ENCODE results near the gene RNU11.

The RNU11 gene

GRCh38 chr1:28648474-28649198 lies at the start of gene RNU11:
TSS of gene RNU11 (plus strand) at chr1:28648600.
- DNase-seq (ENCODE audit: low spot score in 2 of 2) (peak; percentile 89 to 95), ATAC-seq (ENCODE audit: low read depth) (peak; percentile 69)
- H3K4me1 Mint-ChIP-seq: peaks cover 19% of the 10 kb centered on the region
- no peaks in the 10 kb centered on the region for H3K36me3 Mint-ChIP-seq
- H3K27ac Mint-ChIP-seq: peak within 1 kb of the TSS; percentile 100
- H3K27me3 Mint-ChIP-seq: no peaks in the 10 kb centered on the region
- no peaks in the 10 kb centered on the region for H3K9me3 Mint-ChIP-seq
- H3K4me3 Mint-ChIP-seq: peak within 1 kb of the TSS; percentile 90

GRCh38 chr1:28601696-28602095 lies 46.7 kb upstream of the RNU11 start:
- no peak overlapping the region for H3K27ac Mint-ChIP-seq
- no peak for DNase-seq (ENCODE audit: low spot score in 2 of 2)

DNA sequence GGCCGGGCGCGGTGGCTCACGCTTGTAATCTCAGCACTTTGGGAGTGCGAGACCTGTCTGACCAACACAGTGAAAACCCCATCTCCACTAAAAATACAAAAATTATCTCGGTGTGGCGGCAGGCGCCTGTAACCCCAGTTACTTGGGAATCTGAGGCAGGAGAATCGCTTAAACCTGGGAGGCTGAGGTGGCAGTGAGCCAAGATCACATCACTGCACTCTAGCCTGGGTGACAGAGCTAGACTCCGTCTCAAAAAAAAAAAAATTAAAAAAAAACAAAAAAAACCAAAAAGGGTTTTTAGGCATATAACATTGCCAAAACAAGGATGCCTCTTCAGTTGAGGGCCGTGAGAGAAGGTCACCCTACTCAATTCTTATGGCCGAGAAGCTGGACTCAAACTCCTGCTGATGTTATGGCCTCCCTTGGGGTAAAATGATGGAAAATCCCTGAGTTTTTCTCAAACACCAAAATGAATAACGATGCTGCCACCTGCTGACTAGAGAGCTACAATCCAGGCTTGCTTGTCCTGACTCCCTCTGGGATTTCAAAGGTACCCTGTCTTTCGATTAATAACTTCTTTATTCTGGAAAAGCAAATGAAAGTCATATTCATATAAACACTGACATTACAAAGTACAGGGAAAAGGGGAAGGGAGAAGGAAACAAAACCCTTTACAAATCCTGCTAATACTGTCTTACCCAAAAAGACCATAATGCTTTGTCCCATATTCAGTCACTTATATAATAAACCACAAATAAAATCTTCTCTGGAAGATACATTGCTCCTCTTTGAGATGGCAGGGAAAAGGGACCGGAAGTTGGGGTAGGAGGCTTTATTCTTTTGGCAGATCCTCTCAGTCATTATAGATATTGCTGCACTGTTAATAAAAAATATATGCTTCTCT lies 45.6 kb upstream of the RNU11 start:
- H3K36me3 Mint-ChIP-seq: peaks cover 9% of the 10 kb centered on the region
- ATAC-seq (ENCODE audit: low read depth): peak; percentile 39
- no peak overlapping the region for H3K4me3 Mint-ChIP-seq
- DNase-seq (ENCODE audit: low spot score in 2 of 2): peak in 1 of 2 donors; percentile 14
- no peak overlapping the region for H3K27ac Mint-ChIP-seq
- H3K4me1 Mint-ChIP-seq: no peaks in the 10 kb centered on the region
- no peaks in the 10 kb centered on the region for H3K27me3 Mint-ChIP-seq
- no peaks in the 10 kb centered on the region for H3K9me3 Mint-ChIP-seq

More at GRCh38 chr1:28601696-28602095, 46.7 kb upstream of the RNU11 start:
- Mint-ChIP-seq H3K4me3 (no peak overlapping the region), H3K4me1 (no peaks in the 10 kb centered on the region), H3K27me3 (no peaks in the 10 kb centered on the region), H3K36me3 (peaks cover 9% of the 10 kb centered on the region), H3K9me3 (no peaks in the 10 kb centered on the region)
- no peak for ATAC-seq (ENCODE audit: low read depth)

- no peak overlapping the region for H3K4me3 Mint-ChIP-seq
- H3K27me3 Mint-ChIP-seq: no peaks in the 10 kb centered on the region
- no peaks in the 10 kb centered on the region for H3K4me1 Mint-ChIP-seq
- no peak for DNase-seq (ENCODE audit: low spot score in 2 of 2)
- H3K36me3 Mint-ChIP-seq: peaks cover 7% of the 10 kb centered on the region
- H3K9me3 Mint-ChIP-seq: no peaks in the 10 kb centered on the region
- ATAC-seq (ENCODE audit: low read depth): no peak
- no peak overlapping the region for H3K27ac Mint-ChIP-seq
Observed at GRCh38 chr1:28604411-28604810, 44.0 kb upstream of the RNU11 start.

- ATAC-seq (ENCODE audit: low read depth) (no peak), DNase-seq (ENCODE audit: low spot score in 2 of 2) (no peak)
- Mint-ChIP-seq H3K4me1 (no peaks in the 10 kb centered on the region), H3K27ac (no peak overlapping the region), H3K9me3 (no peaks in the 10 kb centered on the region), H3K27me3 (no peaks in the 10 kb centered on the region), H3K36me3 (peaks cover 9% of the 10 kb centered on the region), H3K4me3 (no peak overlapping the region)
Observed at GRCh38 chr1:28604962-28605361, 43.4 kb upstream of the RNU11 start.

- no peaks in the 10 kb centered on the region for H3K27me3 Mint-ChIP-seq
Observed at GRCh38 chr1:28606771-28607170, 41.6 kb upstream of the RNU11 start.

DNA sequence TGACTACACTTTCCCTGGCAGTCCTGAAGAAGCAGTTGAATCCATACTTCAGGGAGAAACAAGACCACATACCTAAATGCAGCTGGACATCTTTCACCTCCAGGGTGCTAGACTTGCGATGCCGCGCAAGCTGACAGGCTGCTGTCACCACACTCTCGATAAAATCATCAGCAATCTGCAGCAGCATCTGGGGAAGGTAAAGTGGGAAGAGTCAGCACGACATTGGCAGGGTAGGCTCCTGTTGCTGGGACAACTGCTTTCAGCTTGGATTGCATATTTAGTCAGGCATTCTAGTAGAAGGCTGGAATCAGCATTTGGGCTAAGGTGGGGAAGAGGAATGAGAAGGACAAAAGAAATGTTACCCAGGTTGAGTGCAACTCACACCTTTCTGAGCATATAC lies 35.2 kb upstream of the RNU11 start:
- Mint-ChIP-seq H3K4me1 (no peaks in the 10 kb centered on the region), H3K27me3 (no peaks in the 10 kb centered on the region), H3K36me3 (peaks cover 23% of the 10 kb centered on the region), H3K27ac (no peak overlapping the region), H3K4me3 (no peak overlapping the region), H3K9me3 (no peaks in the 10 kb centered on the region)
- DNase-seq (ENCODE audit: low spot score in 2 of 2) (no peak), ATAC-seq (ENCODE audit: low read depth) (no peak)

More at GRCh38 chr1:28606771-28607170, 41.6 kb upstream of the RNU11 start:
- DNase-seq (ENCODE audit: low spot score in 2 of 2) (no peak), ATAC-seq (ENCODE audit: low read depth) (no peak)
- no peaks in the 10 kb centered on the region for H3K4me1 Mint-ChIP-seq
- H3K9me3 Mint-ChIP-seq: no peaks in the 10 kb centered on the region
- H3K4me3 Mint-ChIP-seq: no peak overlapping the region
- H3K36me3 Mint-ChIP-seq: peaks cover 11% of the 10 kb centered on the region
- no peak overlapping the region for H3K27ac Mint-ChIP-seq

GRCh38 chr1:28631713-28632112 lies 16.7 kb upstream of the RNU11 start:
- no peak for ATAC-seq (ENCODE audit: low read depth)
- H3K4me3 Mint-ChIP-seq: no peak overlapping the region
- H3K4me1 Mint-ChIP-seq: peaks cover 2% of the 10 kb centered on the region
- no peak overlapping the region for H3K27ac Mint-ChIP-seq
- peaks cover 3% of the 10 kb centered on the region for H3K36me3 Mint-ChIP-seq
- no peaks in the 10 kb centered on the region for H3K9me3 Mint-ChIP-seq
- H3K27me3 Mint-ChIP-seq: no peaks in the 10 kb centered on the region
- no peak for DNase-seq (ENCODE audit: low spot score in 2 of 2)

GRCh38 chr1:28632560-28632959 lies 15.8 kb upstream of the RNU11 start:
- ATAC-seq (ENCODE audit: low read depth): no peak
- H3K27ac Mint-ChIP-seq: no peak overlapping the region

GRCh38 chr1:28640766-28641165 lies 7.6 kb upstream of the RNU11 start:
- no peaks in the 10 kb centered on the region for H3K36me3 Mint-ChIP-seq
- no peaks in the 10 kb centered on the region for H3K9me3 Mint-ChIP-seq
- no peaks in the 10 kb centered on the region for H3K27me3 Mint-ChIP-seq
- H3K27ac Mint-ChIP-seq: no peak overlapping the region
- ATAC-seq (ENCODE audit: low read depth) (no peak), DNase-seq (ENCODE audit: low spot score in 2 of 2) (no peak)
- no peak overlapping the region for H3K4me3 Mint-ChIP-seq
- H3K4me1 Mint-ChIP-seq: peaks cover 17% of the 10 kb centered on the region

More at GRCh38 chr1:28632560-28632959, 15.8 kb upstream of the RNU11 start:
- no peak overlapping the region for H3K4me3 Mint-ChIP-seq
- H3K9me3 Mint-ChIP-seq: no peaks in the 10 kb centered on the region
- no peak for DNase-seq (ENCODE audit: low spot score in 2 of 2)
- H3K4me1 Mint-ChIP-seq: peaks cover 2% of the 10 kb centered on the region
- peaks cover 3% of the 10 kb centered on the region for H3K36me3 Mint-ChIP-seq
- H3K27me3 Mint-ChIP-seq: no peaks in the 10 kb centered on the region

- Mint-ChIP-seq H3K27ac (peak overlapping the region; percentile 95), H3K4me1 (peaks cover 19% of the 10 kb centered on the region), H3K27me3 (no peaks in the 10 kb centered on the region), H3K4me3 (peak overlapping the region; percentile 96), H3K9me3 (no peaks in the 10 kb centered on the region), H3K36me3 (no peaks in the 10 kb centered on the region)
- DNase-seq (ENCODE audit: low spot score in 2 of 2) (no peak), ATAC-seq (ENCODE audit: low read depth) (no peak)
Observed at GRCh38 chr1:28642056-28642846, 6.1 kb upstream of the RNU11 start.

- no peaks in the 10 kb centered on the region for H3K9me3 Mint-ChIP-seq
- H3K4me3 Mint-ChIP-seq: peak within 1 kb of the TSS; percentile 96
- H3K27ac Mint-ChIP-seq: peak within 1 kb of the TSS; percentile 95
- H3K27me3 Mint-ChIP-seq: no peaks in the 10 kb centered on the region
- ATAC-seq (ENCODE audit: low read depth): peak; percentile 78
- no peaks in the 10 kb centered on the region for H3K36me3 Mint-ChIP-seq
- DNase-seq (ENCODE audit: low spot score in 2 of 2): peak; percentile 73 to 83
- H3K4me1 Mint-ChIP-seq: peaks cover 22% of the 10 kb centered on the region
Observed at GRCh38 chr1:28642847-28643635, 5.4 kb upstream of the RNU11 start, which contains the start of gene TAF12. TSS of gene TAF12 (minus strand) at chr1:28643067. CDS start at chr1:28622081, 20,986 bp downstream.

GRCh38 chr1:28644494-28644893 lies 3.9 kb upstream of the RNU11 start:
- no peaks in the 10 kb centered on the region for H3K9me3 Mint-ChIP-seq
- H3K27ac Mint-ChIP-seq: peak overlapping the region; percentile 95
- H3K27me3 Mint-ChIP-seq: no peaks in the 10 kb centered on the region
- peak overlapping the region; percentile 96 for H3K4me3 Mint-ChIP-seq
- DNase-seq (ENCODE audit: low spot score in 2 of 2) (no peak), ATAC-seq (ENCODE audit: low read depth) (no peak)
- peaks cover 25% of the 10 kb centered on the region for H3K4me1 Mint-ChIP-seq
- H3K36me3 Mint-ChIP-seq: no peaks in the 10 kb centered on the region

Data from memory B cell (primary cell).